ENCODE results near the gene GRAMD2A.

- TF ChIP-seq CTCF (IDR thresholded peaks at IDR 0.05), result no peak
- TF ChIP-seq POLR2AphosphoS5 (IDR thresholded peaks at IDR 0.05), result peak in 1 of 2 donors; percentile 7
- TF ChIP-seq POLR2A (IDR thresholded peaks at IDR 0.05), result no peak
- no peak for TF ChIP-seq EP300 (IDR thresholded peaks at IDR 0.05)
Observed at GRCh38 chr15:72203507-72203837, 5.9 kb upstream of the GRAMD2A start.

Measured in upper lobe of left lung (tissue), 4 donors.